SK-N-SH (cell line): ENCODE results near the gene PHLDA3. TPM values are rescaled to one million over a fixed set of nuclear protein-coding genes. Genes with fewer than 3 reads are reported as not detected.

Experiments used
- CTCF ChIA-PET: fragments of 300-600, 350-600 bp; formaldehyde crosslinking; extraction: SDS; loops from one replicate; lab custom pipeline; 2021; lab: Yijun Ruan, JAX
- POLR2A ChIA-PET: fragments of 350-600 bp; sonication (Branson Sonifier 250); formaldehyde crosslinking; extraction: SDS; loops from one replicate; lab custom pipeline; 2020; ENCODE audit warnings: antibody characterized with exemption, inconsistent platforms; lab: Yijun Ruan, JAX
- DNase-seq: peaks from one replicate; pipeline ENCODE4 v3.0.0; 2012
- H2AFZ ChIP-seq: fragments of 200-600 bp; sonication (generic); 2 replicates; pipeline ENCODE4 v1.8.1; 2016; ENCODE audit warnings: antibody characterized with exemption, mild to moderate bottlenecking, low read depth
- H3F3A ChIP-seq: fragments of 200-600 bp; sonication (generic); replicated peaks from 2 replicates; pipeline ENCODE3; 2016; ENCODE audit warnings: antibody characterized with exemption, mild to moderate bottlenecking; ENCODE audit not compliant: insufficient read depth
- H3K27ac ChIP-seq, 2 experiments: fragments of 200-500 bp in 1 of 2; fragments of 200-600 bp in 1 of 2; sonication (Bioruptor generic) in 1 of 2; sonication (generic), shearing (Covaris generic) in 1 of 2; 2 replicates each; pipeline versions ENCODE4 v1.5.1 to v1.6.1; 2014 to 2016; ENCODE audit warnings: low read depth in 2 of 2, inconsistent platforms in 1 of 2, low read length in 1 of 2, mild to moderate bottlenecking in 1 of 2, mixed read lengths in 1 of 2
- H3K27me3 ChIP-seq: fragments of 200-600 bp; sonication (generic), shearing (Covaris generic); 2 replicates; pipeline ENCODE4 v1.6.1; 2016; ENCODE audit warnings: mixed run types; ENCODE audit not compliant: insufficient read depth
- H3K36me3 ChIP-seq, 2 experiments: fragments of 200-500 bp in 1 of 2; fragments of 200-600 bp in 1 of 2; sonication (Bioruptor generic) in 1 of 2; sonication (generic) in 1 of 2; replicated peaks in 1 of 2; 2 replicates each; pipeline versions ENCODE3 to v1.5.1; 2014 to 2016; ENCODE audit warnings: low read length in 1 of 2, mild to moderate bottlenecking in 1 of 2; ENCODE audit not compliant: insufficient read depth in 2 of 2, control insufficient read depth in 1 of 2
- H3K4me1 ChIP-seq, 2 experiments: fragments of 200-500 bp in 1 of 2; fragments of 200-600 bp in 1 of 2; sonication (Bioruptor generic) in 1 of 2; sonication (generic), shearing (Covaris generic) in 1 of 2; 2 replicates each; pipeline versions ENCODE4 v1.5.1 to v1.6.1; 2014 to 2016; ENCODE audit warnings: low read depth in 1 of 2, low read length in 1 of 2, mixed run types in 1 of 2; ENCODE audit not compliant: insufficient read depth in 2 of 2, control insufficient read depth in 1 of 2
- H3K4me2 ChIP-seq: fragments of 200-600 bp; sonication (generic), shearing (Covaris generic); 2 replicates; pipeline ENCODE4 v1.6.1; 2017; ENCODE audit warnings: mixed run types
- H3K4me3 ChIP-seq, 2 experiments: fragments of 200-500 bp in 1 of 2; fragments of 200-600 bp in 1 of 2; sonication (Bioruptor generic) in 1 of 2; sonication (generic), shearing (Covaris generic) in 1 of 2; 2 replicates each; pipeline versions ENCODE4 v1.5.1 to v1.8.1; 2014 to 2016; ENCODE audit warnings: low read depth in 2 of 2, inconsistent platforms in 1 of 2, low read length in 1 of 2, mild to moderate bottlenecking in 1 of 2, mixed read lengths in 1 of 2, moderate library complexity in 1 of 2
- H3K79me2 ChIP-seq: fragments of 200-600 bp; sonication (generic); 2 replicates; pipeline ENCODE4 v1.8.1; 2017; ENCODE audit warnings: mild to moderate bottlenecking; ENCODE audit not compliant: insufficient read depth
- H3K9ac ChIP-seq: fragments of 200-600 bp; sonication (generic); 2 replicates; pipeline ENCODE4 v1.6.1; 2017; ENCODE audit warnings: mixed run types
- H3K9me2 ChIP-seq: fragments of 200-600 bp; sonication (generic); 2 replicates; pipeline ENCODE4 v1.6.1; 2017; ENCODE audit warnings: mixed run types
- H3K9me3 ChIP-seq: fragments of 200-600 bp; sonication (generic); 2 replicates; pipeline ENCODE4 v1.6.1; 2017; ENCODE audit warnings: mixed run types, mild to moderate bottlenecking, moderate library complexity
- H4K20me1 ChIP-seq: fragments of 200-600 bp; sonication (generic); 2 replicates; pipeline ENCODE4 v1.6.1; 2017; ENCODE audit warnings: mild to moderate bottlenecking, mixed run types; ENCODE audit not compliant: insufficient read depth
- CTCF ChIP-seq: fragments of 200-600 bp; sonication (generic); IDR thresholded peaks from 2 replicates; pipeline ENCODE4 v1.6.1; 2017; ENCODE audit warnings: antibody characterized with exemption, mild to moderate bottlenecking, moderate library complexity
- ELF1 ChIP-seq: IDR thresholded peaks from 2 replicates; pipeline ENCODE4 v1.4.0; 2012
- EP300 ChIP-seq, 2 experiments: IDR thresholded peaks; 2 replicates each; pipeline versions ENCODE4 v1.4.0 to v1.6.1; 2012; ENCODE audit warnings: borderline replicate concordance in 1 of 2, low read depth in 1 of 2, low read length in 1 of 2
- FOSL2 ChIP-seq: IDR thresholded peaks from 2 replicates; pipeline ENCODE4 v1.4.0; 2012; ENCODE audit warnings: low read depth, mild to moderate bottlenecking, moderate library complexity, borderline replicate concordance
- FOXJ3 ChIP-seq: sonication (generic); formaldehyde crosslinking; IDR thresholded peaks from 2 replicates; pipeline ENCODE4 v1.5.1; 2020; ENCODE audit warnings: mild to moderate bottlenecking, missing genetic modification reagents
- FOXM1 ChIP-seq: IDR thresholded peaks from 2 replicates; pipeline ENCODE4 v1.4.0; 2012; ENCODE audit warnings: low read depth, mild to moderate bottlenecking
- GATA2 ChIP-seq: sonication (generic); formaldehyde crosslinking; IDR thresholded peaks from 2 replicates; pipeline ENCODE4 v1.5.0; 2020; ENCODE audit warnings: mild to moderate bottlenecking, missing genetic modification reagents
- IRF3 ChIP-seq: fragments of 150-350 bp; IDR thresholded peaks from 2 replicates; pipeline ENCODE4 v1.6.1; 2016; ENCODE audit warnings: mild to moderate bottlenecking, low read depth, low read length
- JUND ChIP-seq: IDR thresholded peaks from 2 replicates; pipeline ENCODE4 v1.4.0; 2012
- MEF2A ChIP-seq: IDR thresholded peaks from 2 replicates; pipeline ENCODE4 v1.4.0; 2012; ENCODE audit warnings: low read depth, borderline replicate concordance
- MXI1 ChIP-seq: IDR thresholded peaks from 2 replicates; pipeline ENCODE4 v1.6.1; 2012; ENCODE audit warnings: mild to moderate bottlenecking, low read depth, low read length, improper control_type of control experiment
- NFIC ChIP-seq: IDR thresholded peaks from 2 replicates; pipeline ENCODE4 v1.4.0; 2012; ENCODE audit warnings: borderline replicate concordance
- NRF1 ChIP-seq: IDR thresholded peaks from 2 replicates; pipeline ENCODE4 v1.6.1; 2012; ENCODE audit warnings: low read depth, mild to moderate bottlenecking, low read length
- PBX3 ChIP-seq: IDR thresholded peaks from 2 replicates; pipeline ENCODE4; 2012
- POLR2AphosphoS5 ChIP-seq: IDR thresholded peaks from 2 replicates; pipeline ENCODE4 v1.6.1; 2012; ENCODE audit warnings: low read depth, low read length
- RAD21 ChIP-seq: IDR thresholded peaks from 2 replicates; pipeline ENCODE4 v1.6.1; 2012; ENCODE audit warnings: mild to moderate bottlenecking, low read length
- RFX5 ChIP-seq: IDR thresholded peaks from 2 replicates; pipeline ENCODE4 v1.6.1; 2012; ENCODE audit warnings: mild to moderate bottlenecking, improper control_type of control experiment, low read length
- SMC3 ChIP-seq: IDR thresholded peaks from 2 replicates; pipeline ENCODE4 v1.6.1; 2012; ENCODE audit warnings: low read depth, low read length, improper control_type of control experiment
- TAF1 ChIP-seq: IDR thresholded peaks from 2 replicates; pipeline ENCODE4 v1.6.1; 2012; ENCODE audit warnings: low read depth, mild to moderate bottlenecking, low read length, moderate library complexity, borderline replicate concordance
- TCF12 ChIP-seq: IDR thresholded peaks from 2 replicates; pipeline ENCODE4 v1.4.0; 2012
- TEAD4 ChIP-seq: IDR thresholded peaks from 2 replicates; pipeline ENCODE4 v1.4.0; 2012; ENCODE audit warnings: mild to moderate bottlenecking, borderline replicate concordance; ENCODE audit not compliant: insufficient read depth
- USF1 ChIP-seq: IDR thresholded peaks from 2 replicates; pipeline ENCODE4 v1.4.0; 2012; ENCODE audit warnings: low read depth, borderline replicate concordance
- USF2 ChIP-seq: fragments of 150-350 bp; IDR thresholded peaks from 2 replicates; pipeline ENCODE4 v1.6.1; 2017; ENCODE audit warnings: antibody characterized with exemption, low read length, low read depth, borderline replicate concordance
- ZBTB33 ChIP-seq: IDR thresholded peaks from 2 replicates; pipeline ENCODE4 v1.4.0; 2012; ENCODE audit warnings: low read depth, borderline replicate concordance
- WGBS: methylation state at CpG from one replicate; pipeline ENCODE4 v1.1.6; 2017; ENCODE audit warnings: low lambda C conversion rate; 5-methylcytosine and 5-hydroxymethylcytosine counted together
- polyA plus RNA-seq, 3 experiments: library from polyadenylated mRNA; depleted of rRNA; stranded (reverse); fragments of >200 nt; gene quantifications; 2 replicates each; pipeline ENCODE4 v1.2.3, GENCODE V29; 2012

PHLDA3 gene
- polyA plus RNA-seq, 1 of the 3 experiments (the other 2 are of a cell fraction), result 105 TPM

- POLR2A ChIA-PET, result interaction anchor here (2.2 kb wide), 1 partner anchor 8 kb away, joined by 9 read pairs; the partner anchor contains the start of gene PHLDA3
- Histone ChIP-seq H3K9me2 (no peaks in the 10 kb centered on the region), H3K9ac (peak overlapping the region; percentile 65), H3K4me1 (peaks cover 13 to 47% of the 10 kb centered on the region in 2 experiments; a peak in 3 of 4 replicates), H3K27me3 (no peaks in the 10 kb centered on the region), H3K27ac (peak overlapping the region; percentile 92 to 98), H3K36me3 (peaks cover 13 to 20% of the 10 kb centered on the region in 2 experiments), H3K4me2 (peak overlapping the region; percentile 69), H3K79me2 (peaks cover 18% of the 10 kb centered on the region), H4K20me1 (peaks cover 12% of the 10 kb centered on the region), H3F3A (peaks cover 54% of the 10 kb centered on the region), H3K9me3 (no peaks in the 10 kb centered on the region), H2AFZ (no peak overlapping the region), H3K4me3 (peak overlapping the region in 1 of 2 experiments; percentile 4; a peak in 1 of 4 replicates)
- CTCF ChIA-PET, result interaction anchor here (0.9 to 5.5 kb wide), 6 partner anchors 13 to 70 kb away, joined by 3 to 24 read pairs (median 8); no protein-coding TSS in a partner anchor
- DNase-seq, result no peak
- WGBS, result 34% methylated on average over 8 of the region's 8 CpGs
- TF ChIP-seq NRF1, result no peak
- no peak for TF ChIP-seq SMC3
- TF ChIP-seq ZBTB33, result no peak
- TF ChIP-seq MXI1, result no peak
- no peak for TF ChIP-seq TAF1
- no peak for TF ChIP-seq IRF3
- peak; percentile 37; the same call in 1 of the 2 replicates for TF ChIP-seq NFIC
- TF ChIP-seq RFX5, result no peak
- TF ChIP-seq JUND, result peak; percentile 98
- TF ChIP-seq GATA2 (CRISPR knock-in tag), result no peak
- no peak for TF ChIP-seq FOXJ3 (CRISPR knock-in tag)
- no peak for TF ChIP-seq ELF1
- TF ChIP-seq USF2, result no peak
- TF ChIP-seq RAD21, result no peak
- TF ChIP-seq FOXM1, result no peak
- TF ChIP-seq USF1, result peak; percentile 39; the same call in 1 of the 2 replicates
- no peak for TF ChIP-seq MEF2A
- peak; percentile 87 for TF ChIP-seq TCF12
- TF ChIP-seq FOSL2, result peak; percentile 91
- TF ChIP-seq EP300 (IDR thresholded peaks at IDR 0.05; ENCODE audit: borderline replicate concordance in 1 of 2, low read depth in 1 of 2, low read length in 1 of 2), result peak; percentile 27 to 76; a peak in 2 of 4 replicates
- 0 out of 2 replicates have a peak, but pooled peaks have one; percentile 56 for TF ChIP-seq TEAD4
- no peak for TF ChIP-seq CTCF
- peak; percentile 98 for TF ChIP-seq PBX3
- peak; percentile 76 for TF ChIP-seq POLR2AphosphoS5
Observed at GRCh38 chr1:201460814-201461644, 8.0 kb downstream of the PHLDA3 start.
